Liver (tissue), 3 donors: ENCODE measurements around the gene ITGA8.

Experiments used
- ATF3 ChIP-seq: IDR thresholded peaks from 2 replicates; pipeline ENCODE4 v1.6.1; 2016; ENCODE audit warnings: antibody characterized with exemption
- FOXA1 ChIP-seq: IDR thresholded peaks from 2 replicates; pipeline ENCODE4 v1.6.1; 2016; ENCODE audit warnings: antibody characterized with exemption
- REST ChIP-seq: IDR thresholded peaks from 2 replicates; pipeline ENCODE4 v1.6.1; 2016; ENCODE audit warnings: antibody characterized with exemption, mild to moderate bottlenecking
- TAF1 ChIP-seq: conservative IDR thresholded peaks from 2 replicates; pipeline ENCODE4 v1.6.1; 2016; ENCODE audit warnings: antibody characterized with exemption, mild to moderate bottlenecking
- YY1 ChIP-seq: IDR thresholded peaks from 2 replicates; pipeline ENCODE4 v1.6.1; 2016; ENCODE audit warnings: antibody characterized with exemption, mild to moderate bottlenecking
- ZBTB33 ChIP-seq: IDR thresholded peaks from 2 replicates; pipeline ENCODE4 v1.6.1; 2016; ENCODE audit warnings: antibody characterized with exemption
- TF ChIP-seq, protein P1 (sequence below): IDR thresholded peaks from 2 replicates; pipeline ENCODE4 v1.6.1; 2016; ENCODE audit warnings: antibody characterized with exemption
- TF ChIP-seq, protein P2 (sequence below): fragments of 150-350 bp; IDR thresholded peaks from 2 replicates; pipeline ENCODE4 v1.5.1; 2017; ENCODE audit warnings: improper control_type of control experiment, low read depth, low read length; ENCODE audit not compliant: missing input control
- donor health status: healthy.
- donor health status: healthy.

GRCh38 chr10:15743443-15743842 is 23.7 kb upstream of the ITGA8 start:
- no peak for TF ChIP-seq TAF1
- TF ChIP-seq, protein P1, sequence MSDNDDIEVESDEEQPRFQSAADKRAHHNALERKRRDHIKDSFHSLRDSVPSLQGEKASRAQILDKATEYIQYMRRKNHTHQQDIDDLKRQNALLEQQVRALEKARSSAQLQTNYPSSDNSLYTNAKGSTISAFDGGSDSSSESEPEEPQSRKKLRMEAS: no peak
- TF ChIP-seq, protein P2, sequence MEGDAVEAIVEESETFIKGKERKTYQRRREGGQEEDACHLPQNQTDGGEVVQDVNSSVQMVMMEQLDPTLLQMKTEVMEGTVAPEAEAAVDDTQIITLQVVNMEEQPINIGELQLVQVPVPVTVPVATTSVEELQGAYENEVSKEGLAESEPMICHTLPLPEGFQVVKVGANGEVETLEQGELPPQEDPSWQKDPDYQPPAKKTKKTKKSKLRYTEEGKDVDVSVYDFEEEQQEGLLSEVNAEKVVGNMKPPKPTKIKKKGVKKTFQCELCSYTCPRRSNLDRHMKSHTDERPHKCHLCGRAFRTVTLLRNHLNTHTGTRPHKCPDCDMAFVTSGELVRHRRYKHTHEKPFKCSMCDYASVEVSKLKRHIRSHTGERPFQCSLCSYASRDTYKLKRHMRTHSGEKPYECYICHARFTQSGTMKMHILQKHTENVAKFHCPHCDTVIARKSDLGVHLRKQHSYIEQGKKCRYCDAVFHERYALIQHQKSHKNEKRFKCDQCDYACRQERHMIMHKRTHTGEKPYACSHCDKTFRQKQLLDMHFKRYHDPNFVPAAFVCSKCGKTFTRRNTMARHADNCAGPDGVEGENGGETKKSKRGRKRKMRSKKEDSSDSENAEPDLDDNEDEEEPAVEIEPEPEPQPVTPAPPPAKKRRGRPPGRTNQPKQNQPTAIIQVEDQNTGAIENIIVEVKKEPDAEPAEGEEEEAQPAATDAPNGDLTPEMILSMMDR: no peak
- no peak for TF ChIP-seq YY1
- TF ChIP-seq ZBTB33: no peak
- TF ChIP-seq ATF3: no peak
- no peak for TF ChIP-seq REST
- no peak for TF ChIP-seq FOXA1
